NCI-H526 (cell line): ENCODE measurements around the gene SLC4A9.
"Not testable (repeated sequence)": the region's sequence is repeated elsewhere in the genome, so short reads cannot be mapped to it uniquely, and the experiment has no call there.

Experiments
- DNase-seq, 2 experiments: peaks; one replicate each; lab custom pipeline; 2025; lab: John Stamatoyannopoulos, UW

Gene SLC4A9

DNA sequence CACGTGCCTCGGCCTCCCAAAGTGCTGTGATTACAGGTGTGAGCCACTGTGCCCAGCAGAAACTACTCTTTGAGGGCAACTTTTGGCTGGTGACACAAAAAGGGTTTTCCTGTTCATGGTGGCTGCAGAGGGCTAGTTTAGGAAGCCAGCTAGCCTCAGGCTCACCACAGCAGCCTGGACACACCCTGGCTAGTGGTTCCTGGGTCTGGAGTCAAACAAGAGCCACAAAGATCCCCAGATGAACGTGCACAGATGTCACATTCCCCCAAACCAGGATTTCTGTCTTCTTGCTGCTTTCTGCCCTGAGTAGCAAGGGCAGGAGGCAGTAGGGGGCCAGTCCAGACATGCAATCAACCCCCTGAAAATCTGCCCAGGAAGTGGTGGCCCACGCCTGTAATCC, 20.4 kb upstream of the SLC4A9 start:
- no peak for DNase-seq

DNA sequence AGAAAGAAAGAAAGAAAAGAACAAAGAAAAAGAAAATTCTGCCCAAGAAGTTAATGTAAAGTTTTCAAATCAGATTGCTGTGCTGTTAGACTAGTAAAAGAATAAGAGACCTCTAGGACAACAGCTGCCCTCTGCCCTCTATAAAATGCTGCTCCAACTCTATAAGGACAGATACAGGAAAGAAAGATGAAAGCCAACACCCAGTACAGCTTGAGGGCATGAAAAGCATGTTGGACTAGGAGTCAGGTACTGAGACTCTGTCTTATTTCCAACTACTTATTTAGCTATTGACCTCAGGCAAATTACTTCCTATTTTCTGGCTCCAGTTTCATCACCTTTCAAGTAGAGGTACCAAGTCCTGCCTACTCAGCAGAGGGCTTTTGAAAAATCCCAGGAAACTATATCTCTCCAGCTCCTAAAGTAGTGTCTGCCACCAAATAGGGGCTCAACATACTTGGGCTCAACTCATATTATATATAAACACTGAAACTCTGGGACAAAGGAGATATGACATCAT, 19.3 kb upstream of the SLC4A9 start:
- DNase-seq, result no peak

DNA sequence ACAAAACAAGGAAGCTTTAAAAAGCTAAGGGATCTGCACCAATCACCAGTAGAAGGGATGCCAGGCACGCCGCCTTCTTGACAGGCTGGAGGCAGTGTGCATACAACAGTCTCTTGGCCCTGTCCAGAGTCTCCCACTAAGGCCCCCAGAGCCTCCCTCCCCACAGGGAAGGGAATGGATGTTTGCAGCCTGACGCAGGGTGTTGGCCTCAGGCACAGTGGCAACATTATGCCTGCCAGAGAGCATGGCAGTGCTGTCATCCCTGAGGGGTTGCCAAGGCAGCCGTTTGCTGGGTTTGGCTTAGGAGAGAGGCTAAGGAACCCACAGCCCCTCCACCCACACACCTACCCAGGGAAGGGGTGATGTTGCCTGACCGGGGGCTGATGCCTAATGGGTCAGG, 18.4 kb upstream of the SLC4A9 start:
- no peak for DNase-seq

DNA sequence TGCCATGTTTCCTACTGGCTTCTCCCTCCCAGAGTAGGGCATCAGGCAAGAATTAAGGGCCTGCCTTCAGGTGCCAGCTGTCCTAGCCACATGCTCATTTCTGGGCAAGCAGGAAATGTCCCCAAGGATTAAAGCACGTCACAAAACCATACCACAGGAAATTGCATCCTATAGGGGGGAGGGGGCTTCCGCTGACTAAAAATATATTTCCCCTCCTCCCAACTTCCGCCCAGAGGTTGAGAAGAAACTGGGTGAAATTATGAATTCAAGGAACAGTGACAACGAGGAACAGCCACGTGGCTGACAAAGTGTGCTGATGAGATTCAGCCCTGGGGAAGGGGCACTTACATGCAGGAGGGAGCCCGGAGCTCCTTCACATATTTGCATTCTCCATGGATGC, 17.7 kb upstream of the SLC4A9 start:
- DNase-seq, result no peak

DNA sequence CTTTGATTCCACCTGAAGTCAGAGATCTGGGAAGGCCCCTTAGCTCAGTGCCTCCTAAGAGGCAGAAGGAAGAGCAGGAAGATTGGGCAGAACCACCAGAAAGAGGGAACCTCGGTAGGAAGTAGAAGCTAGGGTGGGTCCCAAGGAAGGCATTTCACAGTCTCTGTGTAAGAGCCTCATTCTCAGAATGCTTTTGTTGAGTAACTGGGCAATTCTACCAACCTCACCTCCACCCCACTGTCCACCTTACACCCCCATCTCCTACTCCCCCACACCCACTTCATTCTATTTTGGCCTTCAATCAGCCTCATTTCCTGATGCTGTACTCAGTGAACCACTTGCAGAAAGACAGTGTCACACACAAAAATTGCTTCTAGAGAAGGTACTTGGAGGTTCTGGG, 17.1 kb upstream of the SLC4A9 start:
- no peak for DNase-seq

DNA sequence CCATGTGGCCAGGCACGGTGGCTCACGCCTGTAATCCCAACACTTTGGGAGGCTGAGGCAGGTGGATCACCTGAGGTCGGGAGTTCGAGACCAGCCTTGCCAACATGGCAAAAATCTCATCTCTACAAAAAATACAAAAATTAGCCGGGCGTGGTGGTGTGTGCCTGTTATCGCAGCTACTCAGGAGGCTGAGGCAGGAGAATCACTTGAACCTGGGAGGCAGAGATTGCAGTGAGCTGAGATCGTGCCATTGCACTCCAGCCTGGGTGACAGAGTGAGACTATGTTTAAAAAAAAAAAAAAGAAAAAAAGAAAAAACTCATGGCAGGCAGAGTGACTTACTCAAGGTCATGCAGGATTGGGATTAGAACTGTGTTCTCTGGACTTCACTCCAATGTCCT, 16.1 kb upstream of the SLC4A9 start:
- not testable (repeated sequence) for DNase-seq

DNA sequence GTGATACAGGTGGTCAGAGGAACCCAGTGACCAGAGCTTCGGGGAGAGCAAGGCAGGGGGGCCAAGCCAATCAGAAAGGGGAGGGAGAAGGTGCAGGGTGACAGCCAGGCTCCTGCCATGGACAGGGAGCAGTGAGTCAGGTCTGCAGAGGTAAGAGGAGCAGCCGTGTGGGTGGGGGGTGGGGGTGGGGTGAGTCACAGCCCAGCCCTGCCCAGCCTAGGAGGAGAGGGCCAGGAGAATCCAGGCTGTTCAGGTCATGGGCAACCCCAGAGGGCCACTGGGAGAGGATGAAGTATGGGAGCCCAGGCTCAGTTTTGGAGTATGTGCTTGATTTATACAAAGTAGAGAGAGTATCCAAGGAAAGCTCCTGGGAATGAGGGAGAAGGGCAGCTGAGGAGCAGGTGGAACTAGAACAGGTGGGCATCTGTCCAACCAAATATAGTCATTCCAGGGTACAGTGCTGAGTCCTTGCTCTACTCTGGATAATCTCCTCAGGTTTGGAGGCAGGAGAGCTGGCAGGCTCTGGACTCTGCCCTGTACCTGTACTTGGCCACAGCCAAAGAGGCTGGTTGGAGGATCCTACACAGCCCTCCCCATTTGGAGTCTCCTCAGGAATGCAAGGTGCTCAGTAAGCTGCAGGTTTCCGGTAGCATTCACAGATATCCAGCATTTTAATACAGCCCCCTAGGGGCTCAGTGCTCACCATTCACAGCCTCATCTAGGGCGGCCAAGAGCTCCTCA, 15.1 kb upstream of the SLC4A9 start:
- peak in 1 of 2 experiments; percentile 60 for DNase-seq

DNA sequence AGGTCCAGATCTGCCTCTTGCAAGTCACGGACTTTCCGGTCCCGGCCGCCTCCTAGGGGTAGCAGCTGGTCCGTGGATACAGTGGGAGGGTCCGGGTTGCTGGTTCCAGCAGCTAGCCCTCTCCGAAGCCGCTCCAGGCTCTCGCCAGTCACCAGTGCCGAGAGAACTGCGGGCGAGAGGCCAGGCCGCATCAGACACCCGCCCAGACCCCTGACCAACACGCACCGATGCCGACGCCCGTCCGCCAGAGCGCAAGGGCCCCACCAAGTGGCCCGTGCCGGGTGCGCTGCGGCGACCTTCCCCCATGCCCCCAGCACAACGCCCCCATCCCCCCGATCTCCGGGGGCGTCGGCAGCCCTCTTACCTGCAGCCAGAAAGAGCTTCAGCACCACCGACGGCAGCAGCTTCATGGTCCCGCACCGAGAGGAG, 14.1 kb upstream of the SLC4A9 start:
- DNase-seq, result peak in 1 of 2 experiments; percentile 65

DNA sequence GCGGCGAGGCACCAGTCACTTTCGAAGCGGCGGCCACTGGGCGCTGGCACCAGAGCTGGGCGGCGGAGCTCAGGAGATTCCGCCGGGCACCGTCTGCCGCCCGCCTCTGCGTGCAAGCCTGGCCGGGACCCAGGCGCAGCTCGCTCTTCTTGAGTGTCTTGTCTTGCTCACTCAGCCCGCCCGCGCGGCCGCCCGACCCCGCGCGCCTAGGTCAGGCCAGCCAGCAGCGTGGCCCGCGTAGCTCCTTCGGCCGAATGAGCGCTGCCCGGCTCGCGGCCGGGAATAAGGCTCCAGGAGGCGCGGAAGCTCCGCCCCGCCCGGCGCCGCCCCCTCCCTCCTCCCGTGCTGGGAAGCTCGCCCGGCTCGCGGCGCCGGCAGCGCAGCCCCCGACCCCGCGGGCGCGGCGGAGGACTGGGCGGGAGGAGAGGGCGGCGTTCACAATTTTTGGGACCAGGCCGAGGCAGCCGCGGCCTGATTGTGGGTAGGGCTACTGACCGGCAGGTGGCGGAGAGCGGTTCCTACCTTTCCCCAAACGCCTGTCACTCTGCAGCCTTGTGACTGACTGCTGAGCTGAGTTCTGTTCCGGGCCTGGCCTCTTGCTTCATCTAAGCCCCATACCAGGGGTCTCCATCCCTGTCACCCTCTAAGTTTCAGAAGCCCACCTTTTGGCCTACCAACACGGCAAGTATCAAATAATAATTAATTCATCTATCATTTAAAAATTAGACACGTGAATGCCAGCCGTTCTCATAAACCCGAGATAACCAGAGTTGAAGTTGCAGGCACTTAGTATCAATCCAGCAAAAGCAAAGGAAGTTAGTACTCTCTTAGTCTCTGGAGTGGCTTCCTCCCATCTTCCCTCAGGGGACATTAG, 13.4 kb upstream of the SLC4A9 start, which contains the start of gene HBEGF:
TSS of gene HBEGF (minus strand) at position 256 of the 874 bp plus-strand sequence. CDS start 275 bp downstream, outside the sequence.
- peak; percentile 51 to 96 for DNase-seq

DNA sequence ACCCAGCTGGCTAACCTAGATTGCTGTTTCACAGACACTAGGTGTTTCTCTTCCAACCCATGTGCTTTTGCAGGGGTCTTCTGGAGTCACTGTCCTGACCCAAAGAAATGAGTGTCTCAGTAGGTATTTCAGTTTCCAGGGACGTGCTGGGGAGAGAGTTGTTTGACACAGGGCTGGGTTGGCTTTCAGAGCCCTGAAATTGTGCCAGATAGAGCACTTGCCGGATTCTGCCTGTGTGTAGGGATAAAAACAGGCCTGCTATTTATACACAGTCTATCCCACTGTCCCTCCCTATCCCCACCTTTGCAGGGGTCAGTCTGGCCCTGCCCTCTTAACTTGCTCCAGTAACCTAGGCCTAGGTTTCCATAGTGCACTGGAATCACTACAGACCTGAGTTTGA, 12.6 kb upstream of the SLC4A9 start:
- DNase-seq, result no peak

DNA sequence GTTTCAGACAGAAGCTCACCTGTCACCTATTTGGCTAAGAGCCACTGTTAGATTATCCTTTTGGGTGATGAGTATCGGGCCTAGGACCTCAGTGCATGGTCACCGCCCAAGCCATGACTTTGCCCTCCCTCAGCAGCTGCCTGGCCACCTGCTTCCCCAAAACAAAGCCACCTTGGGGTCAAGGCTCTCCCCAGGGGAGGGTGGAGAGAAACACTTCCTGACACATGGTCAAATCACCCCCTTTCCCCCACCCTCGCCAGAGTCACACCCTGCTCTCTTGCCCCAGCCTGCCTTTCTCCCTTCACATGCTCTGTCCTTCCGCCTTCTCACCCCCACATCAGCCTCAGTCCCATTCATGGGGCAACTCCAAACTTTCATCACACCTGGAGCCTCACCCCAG, 11.9 kb upstream of the SLC4A9 start:
- DNase-seq, result no peak

DNA sequence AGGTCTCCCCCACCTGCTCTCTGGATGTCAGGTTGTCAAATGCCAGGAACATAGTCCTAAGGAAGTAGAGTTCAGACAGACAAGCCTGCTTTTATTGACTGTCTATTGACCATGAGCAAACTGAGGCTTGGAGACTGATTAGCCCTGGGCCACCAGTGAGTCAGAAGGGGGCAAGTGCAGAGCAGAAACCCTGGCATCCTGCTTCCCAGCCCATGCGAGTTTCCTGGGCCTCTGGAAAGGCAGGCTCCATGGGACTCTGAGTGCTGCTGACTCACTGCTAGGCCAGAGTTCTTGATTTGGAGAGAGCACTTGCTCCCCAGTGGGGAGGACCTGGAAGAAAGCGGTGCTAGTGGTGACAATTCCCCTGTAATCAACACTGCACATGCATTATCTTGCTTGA, 10.8 kb upstream of the SLC4A9 start:
- DNase-seq, result no peak

DNA sequence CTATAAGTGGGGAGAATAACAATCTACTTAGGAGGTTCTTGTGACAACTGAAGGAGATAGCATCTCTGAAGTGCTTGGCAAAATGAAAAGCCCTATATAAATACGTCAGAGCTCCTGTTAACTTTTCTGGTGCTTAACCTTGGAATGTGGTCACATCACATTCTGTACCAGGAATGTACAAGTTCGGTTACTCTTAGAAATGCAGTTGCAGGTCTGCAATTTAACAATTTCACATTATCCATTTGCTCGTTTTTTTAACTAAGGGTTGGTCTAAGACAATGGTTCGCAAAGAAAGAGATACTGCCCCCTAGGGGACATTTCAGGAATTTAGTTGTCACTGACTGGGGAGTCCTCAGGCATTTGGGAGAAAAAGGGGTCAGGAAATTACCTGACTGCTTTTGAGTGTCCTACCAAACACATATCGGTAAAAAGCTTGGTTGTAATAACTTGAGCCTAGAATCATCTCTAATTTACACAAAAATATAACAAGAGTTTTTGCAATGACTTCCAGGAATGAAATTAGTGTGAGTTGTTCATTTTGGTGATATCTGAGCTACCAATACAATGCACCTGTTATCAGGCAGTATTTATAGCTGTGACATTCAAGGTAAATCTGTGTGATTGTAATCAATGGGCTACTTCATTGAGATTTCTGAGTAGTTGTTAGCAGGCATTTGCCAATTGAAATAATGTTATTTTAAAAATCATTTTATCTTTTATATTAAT, 8.2 kb upstream of the SLC4A9 start:
- peak; percentile 60 to 88 for DNase-seq

DNA sequence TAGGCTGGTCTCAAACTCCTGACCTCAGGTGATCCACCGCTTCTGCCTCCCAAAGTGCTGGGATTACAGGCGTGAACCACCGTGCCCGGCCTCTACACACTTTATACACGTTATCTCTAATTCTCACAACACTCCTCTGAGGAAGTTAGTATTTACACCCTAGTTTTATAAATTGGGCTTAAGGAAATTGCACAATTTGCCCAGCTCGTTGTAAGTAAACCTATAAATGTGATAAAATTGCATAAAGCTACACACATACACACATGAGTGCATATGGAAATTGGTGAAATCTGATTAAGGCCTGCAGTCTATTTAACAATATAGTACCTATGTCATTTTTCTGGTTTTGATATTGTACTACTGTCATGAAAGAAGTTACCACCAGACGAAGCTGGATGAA, 4.4 kb upstream of the SLC4A9 start:
- DNase-seq, result no peak

DNA sequence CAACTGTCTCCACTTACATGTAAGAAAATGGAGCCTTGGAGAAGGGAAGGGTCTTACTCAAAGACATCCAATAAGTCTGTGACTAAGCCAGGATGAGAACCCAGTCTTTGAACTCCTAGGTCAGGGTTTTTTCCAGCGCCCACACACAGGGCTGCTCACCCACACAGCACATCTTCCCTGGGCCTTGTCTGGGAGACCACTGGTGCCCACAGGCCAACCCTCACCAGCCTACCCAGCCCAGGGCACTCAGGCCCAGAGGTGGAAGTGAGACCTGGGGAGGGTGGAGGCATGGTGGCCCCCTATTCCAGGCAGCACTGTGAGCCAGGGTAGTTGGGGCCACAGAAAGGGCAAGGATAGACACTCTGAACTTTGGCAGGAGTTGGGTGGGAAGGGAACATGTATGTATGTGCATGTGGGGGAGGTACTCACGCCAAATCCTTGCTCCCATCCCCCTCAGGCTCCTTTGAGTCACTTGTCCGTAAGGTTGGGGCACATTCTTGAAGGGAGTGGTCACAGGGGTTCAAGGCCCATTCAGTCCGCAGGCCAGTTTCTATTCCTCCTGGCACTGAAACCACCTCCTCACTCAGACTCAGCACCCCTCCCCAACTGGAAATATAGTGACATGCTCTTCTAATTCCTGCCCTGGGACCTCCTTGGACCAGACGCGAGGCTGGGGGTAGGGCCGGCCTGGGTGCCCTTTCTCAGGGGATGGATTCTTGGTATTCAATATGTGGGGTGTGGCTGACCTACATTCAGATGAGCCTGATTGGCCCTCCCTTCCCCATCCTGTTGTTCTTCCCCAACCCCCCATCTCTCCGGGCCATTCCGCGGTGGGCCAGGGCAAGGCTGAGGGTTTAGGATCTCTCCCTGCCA, 2.9 kb upstream of the SLC4A9 start:
- DNase-seq, result no peak

DNA sequence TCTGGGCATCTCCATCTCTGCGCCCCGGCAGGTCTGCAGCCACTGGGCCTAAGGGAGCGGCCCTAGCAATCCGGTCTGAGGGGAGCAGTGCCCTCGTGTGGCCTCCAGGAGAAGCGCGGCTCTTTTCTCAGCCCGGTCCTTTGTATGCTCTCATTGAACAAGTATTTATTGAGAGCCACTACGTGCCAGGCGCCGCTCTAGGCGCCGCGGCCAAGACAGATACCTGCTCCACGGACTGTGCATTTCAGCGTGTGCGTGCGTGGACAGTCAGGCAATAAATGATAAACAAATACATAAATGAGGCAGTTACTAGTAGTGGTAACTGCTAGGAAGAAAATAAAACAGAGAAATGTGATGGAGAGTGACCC, 2.3 kb upstream of the SLC4A9 start:
- peak; percentile 73 to 91 for DNase-seq

DNA sequence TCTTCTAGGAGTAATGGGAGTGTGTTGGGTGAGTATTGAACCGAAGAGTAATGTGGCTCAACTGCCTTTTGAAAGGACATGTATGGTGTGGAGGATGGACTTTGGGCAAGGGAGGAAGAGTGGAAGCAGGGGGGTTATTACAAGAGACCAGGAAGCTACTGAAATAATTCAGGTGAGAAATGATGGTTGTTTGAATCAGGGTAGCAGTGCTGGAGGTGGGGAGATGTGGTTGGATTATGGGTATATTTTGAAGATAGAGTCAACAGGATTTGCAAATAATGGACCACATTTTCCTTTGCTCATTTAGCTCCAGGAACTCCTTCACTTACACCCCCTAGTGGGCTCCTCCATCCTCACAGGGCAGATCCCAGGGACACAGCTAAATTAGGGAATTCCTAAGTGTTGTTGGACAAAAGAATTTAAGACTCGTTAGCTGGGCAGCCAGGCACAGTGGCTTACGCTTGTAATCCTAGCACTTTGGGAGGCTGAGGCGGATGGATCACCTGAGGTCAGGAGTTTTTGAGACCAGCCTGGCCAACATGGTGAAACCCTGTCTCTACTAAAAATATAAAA, 1.2 kb upstream of the SLC4A9 start:
- DNase-seq, result peak; percentile 36 to 62

DNA sequence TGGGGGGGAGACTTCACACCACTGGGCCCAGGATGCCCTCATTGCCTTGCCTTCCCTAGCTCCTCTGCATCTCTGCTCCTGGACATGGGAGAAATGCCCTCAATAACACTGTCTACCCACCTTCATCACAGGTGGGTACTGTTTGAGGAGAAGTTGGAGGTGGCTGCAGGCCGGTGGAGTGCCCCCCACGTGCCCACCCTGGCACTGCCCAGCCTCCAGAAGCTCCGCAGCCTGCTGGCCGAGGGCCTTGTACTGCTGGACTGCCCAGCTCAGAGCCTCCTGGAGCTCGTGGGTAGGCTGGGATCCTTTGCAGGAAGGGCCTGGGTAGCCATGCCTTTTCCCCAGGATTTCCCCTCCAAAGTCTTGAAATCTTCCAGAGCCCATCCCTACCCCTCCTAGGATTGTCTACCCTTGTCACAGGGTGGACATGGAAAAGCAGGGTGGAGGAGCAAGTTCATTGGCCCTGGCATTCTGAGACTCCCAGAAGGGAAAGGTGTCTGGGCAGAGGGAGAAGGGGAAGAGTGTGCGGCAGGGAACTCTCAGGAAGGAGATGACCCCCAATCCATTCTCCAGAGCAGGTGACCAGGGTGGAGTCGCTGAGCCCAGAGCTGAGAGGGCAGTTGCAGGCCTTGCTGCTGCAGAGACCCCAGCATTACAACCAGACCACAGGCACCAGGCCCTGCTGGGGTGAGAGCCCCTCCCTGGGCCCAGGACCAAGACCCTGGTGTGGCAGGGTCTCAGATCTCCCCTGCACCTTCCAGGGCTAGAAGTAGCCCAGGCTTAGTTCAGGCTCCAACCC, 886 bp downstream of the SLC4A9 start:
- DNase-seq, result no peak

DNA sequence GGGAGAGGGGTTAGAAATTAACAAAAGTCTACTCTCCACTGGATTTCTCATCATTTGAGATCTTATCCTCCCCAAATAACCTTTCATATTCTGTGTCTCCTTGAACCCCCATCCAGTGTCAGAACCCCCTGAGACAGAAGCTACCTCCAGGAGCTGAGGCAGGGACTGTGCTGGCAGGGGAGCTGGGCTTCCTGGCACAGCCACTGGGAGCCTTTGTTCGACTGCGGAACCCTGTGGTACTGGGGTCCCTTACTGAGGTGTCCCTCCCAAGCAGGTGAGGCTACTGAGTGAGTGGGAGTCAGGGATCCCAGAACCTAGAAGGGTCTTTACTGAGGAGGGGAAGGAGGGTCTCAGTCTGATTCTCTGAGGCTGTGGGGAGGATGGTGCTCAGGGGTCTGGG, 1.9 kb downstream of the SLC4A9 start:
- no peak for DNase-seq

DNA sequence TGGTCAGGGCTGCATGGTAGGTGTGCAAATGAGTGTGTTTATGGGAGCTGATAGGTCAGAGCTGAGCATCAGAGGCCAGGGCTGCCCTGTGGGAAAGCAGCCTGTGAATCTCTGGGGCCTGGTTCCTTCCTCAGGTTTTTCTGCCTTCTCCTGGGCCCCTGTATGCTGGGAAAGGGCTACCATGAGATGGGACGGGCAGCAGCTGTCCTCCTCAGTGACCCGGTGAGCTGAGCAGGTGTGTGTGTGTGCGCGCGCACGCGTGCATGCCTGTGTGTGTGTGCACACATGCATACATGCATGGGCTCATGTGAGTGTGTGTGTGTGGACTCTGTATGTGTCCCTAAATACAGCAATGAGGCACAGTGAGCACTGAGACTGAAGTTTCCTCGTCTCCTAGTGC, 2.3 kb downstream of the SLC4A9 start:
- DNase-seq, result no peak
